HG02759 (cell line): ENCODE data around the gene NR6A1.
"Not testable (repeated sequence)": the region's sequence is repeated elsewhere in the genome, so short reads cannot be mapped to it uniquely, and the experiment has no call there.

Experiments
- ATAC-seq: cut with Tn5 transposase; IDR thresholded peaks from one replicate; pipeline ENCODE4 v1.9.1; 2021; ENCODE audit warnings: mild to moderate bottlenecking, moderate library complexity; ENCODE audit not compliant: unreplicated experiment

The NR6A1 gene

DNA sequence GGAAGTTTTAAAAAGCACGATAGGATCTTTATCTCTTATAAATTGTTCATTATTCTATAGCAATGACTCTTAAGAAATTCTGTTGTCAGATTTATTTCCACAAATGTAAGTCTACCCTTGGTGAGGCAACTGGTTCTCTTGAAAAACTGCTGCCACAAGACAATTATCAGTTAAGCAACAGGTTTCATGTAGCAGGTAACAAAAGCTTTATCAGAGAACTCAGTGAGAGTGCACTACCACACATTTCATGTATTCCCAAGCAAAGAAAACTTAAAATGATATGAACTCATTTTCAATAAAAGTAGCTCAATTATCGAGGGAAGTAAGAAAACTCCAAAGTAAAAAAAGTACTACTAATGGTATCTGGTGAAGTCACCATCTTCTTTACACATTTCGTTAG is 9.4 kb downstream of the NR6A1 start:
- ATAC-seq: no peak

DNA sequence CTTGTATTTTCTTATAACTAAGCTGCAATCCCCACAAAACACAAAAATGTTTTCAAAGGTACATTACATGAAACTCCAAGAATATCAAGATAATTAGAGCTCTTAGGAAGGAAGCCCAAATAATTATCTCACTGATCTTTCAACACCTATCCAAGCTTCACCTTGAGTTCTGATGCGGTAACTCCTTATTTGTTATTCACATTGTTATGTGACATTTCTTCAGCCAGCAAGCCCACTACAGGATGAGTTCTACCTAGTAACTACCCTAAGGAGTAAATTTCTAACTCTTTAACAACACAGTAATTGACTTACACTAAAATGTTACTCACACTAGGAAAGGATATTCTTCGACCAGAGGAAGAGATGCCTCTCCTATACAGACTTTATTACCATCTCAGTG is 9.9 kb downstream of the NR6A1 start:
- no peak for ATAC-seq

DNA sequence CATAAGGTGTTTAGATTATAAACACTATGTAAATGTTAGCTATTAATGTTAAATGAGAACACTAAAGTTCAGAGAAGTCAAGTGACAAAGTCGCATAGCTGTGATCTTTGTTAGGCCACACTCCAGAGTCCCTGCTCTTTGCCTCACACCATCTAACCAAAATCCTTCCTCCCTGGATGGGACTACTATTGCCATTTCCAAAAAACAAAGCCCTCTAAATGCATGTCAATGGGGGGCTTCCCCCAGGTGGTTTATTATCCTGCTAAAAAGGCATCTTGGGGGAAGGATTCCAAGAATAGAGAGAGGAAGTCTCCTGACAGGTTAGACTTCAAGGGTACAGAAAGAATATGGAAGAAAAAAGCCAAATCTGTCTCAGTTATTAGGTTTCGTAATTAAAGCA is 10.4 kb downstream of the NR6A1 start:
- no peak for ATAC-seq

DNA sequence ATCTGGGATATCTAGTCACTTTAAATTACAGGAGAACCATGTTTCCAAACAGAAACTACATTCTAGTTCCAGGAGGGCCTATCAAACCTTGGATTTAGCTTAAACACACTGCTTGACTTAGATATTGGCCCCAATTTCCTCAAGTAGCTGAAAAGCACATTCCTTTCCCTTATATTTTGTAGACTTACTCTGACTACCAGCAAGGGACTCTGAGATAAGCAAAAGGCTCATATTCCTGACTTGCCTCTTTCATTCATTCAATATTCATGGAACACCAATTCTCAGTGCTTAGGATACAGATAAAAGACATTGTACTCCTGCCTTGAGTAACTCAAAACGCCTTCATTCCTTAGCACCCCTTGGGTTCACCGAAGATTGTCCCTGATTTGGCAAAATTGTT is 11.8 kb downstream of the NR6A1 start:
- no peak for ATAC-seq

DNA sequence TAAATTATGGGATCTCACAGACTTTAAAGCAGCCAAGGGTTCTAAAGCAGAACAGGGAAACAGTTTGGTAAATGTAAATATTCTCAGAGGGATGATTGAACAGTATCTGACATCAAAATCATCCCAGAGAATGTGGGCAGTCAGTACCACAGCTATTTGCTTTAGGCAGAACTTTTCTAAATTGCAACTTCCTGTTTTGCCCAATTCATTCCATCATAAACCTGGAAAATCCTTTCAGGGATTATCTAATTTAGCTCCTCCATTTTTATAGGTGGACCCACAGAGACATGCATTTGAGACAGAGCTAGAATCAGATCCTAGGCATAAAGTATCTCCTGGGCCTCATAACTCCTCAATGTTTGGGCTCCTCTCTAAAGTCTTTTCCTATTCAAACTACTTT is 12.4 kb downstream of the NR6A1 start:
- no peak for ATAC-seq

DNA sequence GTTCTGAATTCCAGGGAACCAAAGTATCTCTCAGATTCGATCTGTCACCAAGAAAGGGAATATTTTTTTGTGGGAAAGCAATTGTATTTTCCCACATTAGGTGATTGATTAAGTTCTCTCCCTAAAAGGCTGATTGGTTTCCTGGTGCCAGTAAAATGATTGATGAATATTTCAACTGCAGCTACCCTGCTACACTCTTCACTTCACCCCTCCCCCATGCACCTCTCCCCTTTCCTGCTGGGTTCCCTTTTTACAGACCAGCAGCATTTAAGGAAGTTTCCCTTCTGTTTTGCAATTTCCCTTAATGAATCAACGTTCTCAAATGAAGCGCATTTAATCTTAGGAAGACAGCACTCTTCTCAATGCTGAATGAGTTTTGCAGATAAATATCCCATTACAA is 13.1 kb downstream of the NR6A1 start:
- ATAC-seq: no peak

DNA sequence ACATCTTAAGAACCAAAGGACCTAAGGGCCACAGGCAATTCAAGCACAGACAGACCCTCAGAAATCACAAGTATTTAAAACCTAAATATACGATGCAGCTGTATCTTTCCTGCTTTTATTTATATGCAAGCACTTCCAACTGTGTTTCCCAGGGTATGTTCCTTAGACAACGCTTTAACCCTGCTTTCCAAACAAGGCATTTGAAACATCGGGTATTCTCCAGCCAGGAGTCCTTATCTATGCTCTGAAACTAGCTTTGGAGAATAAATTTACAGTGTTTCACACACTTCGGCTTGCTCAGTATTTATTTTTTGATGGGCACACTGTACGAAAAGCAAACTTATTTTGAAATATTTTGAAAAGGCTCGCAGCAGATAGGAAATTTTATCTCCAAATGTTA is 13.5 kb downstream of the NR6A1 start:
- no peak for ATAC-seq

DNA sequence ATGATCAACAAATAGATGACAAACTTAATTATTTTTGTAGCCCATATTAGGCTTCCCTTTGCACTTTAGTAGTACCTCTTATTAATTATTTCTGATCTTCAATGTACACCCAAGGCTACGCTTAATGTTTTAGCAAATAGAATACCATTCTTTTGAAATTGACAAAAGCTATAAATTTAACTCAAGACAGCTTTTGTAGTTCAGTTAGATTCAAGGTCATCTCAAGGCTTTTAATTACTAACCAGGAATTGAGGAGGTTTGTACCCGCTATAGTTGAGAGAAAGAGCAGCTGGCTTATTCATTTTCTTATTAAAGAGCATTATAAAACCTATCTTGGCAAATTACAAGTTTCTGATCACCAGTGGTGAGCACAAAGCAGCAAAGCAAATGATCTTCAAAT is 15.1 kb downstream of the NR6A1 start:
- no peak for ATAC-seq

DNA sequence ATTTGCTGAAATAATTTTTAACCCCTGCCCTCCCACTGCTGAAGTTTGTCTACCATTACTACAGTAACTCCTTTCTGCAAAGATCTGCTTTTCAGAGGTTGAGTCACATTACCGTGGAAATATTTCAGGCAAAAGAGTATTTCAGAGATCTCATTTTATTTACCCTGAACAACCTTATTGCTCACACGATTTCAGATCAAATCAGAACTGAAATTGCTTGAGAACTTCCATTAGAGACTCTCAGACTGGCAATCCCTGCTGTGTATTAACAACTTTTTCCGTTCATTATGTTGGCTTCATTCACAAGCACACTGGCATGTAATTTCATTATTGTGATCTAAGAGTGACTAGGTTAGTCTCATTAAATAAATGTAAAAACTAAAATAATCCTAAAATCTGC is 16.1 kb downstream of the NR6A1 start:
- ATAC-seq: no peak

DNA sequence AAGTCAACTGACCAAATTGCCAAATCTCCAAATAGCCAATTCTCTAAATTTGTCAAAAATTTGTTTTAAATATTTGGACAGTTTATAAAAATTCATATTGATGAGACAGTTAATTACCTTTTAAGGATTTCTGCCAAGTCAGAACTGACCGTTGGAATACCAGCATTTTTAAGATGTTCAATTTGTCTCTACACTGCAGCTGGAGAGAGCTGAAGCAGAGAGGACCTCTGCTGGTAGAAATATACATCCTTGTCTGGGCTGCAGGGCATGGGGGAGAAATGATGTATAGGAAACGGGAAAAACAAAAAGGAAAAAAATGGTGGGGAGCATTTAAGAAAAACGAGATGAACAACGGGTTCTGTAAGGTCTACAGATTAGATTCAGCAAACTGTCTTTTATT is 16.8 kb downstream of the NR6A1 start:
- ATAC-seq: no peak

DNA sequence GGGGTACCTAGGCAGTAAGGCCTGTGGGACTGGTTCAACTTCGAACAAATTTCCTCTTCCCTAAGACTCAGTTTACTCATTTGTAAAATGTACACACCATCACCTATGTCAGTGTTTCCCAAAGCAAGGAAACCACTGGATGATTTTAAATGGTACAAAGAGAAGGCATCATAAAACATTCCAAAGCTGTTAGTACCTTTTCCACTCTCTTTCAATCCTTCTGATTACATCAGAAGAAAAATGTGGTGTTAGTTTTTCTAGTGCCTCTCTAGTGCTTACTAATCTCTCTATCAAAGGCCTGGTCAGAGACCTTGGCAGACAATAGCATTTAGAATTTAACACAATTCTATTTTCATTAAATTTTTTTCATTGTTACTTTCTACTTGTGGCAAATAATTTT is 18.1 kb downstream of the NR6A1 start:
- ATAC-seq: no peak

DNA sequence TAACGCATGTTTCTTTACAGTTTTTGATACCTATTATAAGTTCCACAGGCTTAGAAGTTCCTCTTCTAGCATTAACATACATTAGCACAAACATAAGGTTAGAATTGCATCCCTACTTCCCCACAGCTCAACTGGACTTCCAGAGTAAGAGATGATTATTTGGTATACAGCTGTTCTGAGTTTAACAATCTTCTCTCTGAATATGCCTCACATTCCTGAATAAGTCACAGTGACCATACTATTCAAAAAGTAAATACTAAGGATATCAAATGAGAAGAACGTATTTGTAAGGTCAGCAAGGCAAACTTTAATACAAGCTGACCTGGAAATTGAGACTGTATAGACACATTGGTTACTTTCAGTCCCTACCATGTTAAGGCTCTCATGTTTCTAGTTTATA is 21.3 kb downstream of the NR6A1 start:
- no peak for ATAC-seq

DNA sequence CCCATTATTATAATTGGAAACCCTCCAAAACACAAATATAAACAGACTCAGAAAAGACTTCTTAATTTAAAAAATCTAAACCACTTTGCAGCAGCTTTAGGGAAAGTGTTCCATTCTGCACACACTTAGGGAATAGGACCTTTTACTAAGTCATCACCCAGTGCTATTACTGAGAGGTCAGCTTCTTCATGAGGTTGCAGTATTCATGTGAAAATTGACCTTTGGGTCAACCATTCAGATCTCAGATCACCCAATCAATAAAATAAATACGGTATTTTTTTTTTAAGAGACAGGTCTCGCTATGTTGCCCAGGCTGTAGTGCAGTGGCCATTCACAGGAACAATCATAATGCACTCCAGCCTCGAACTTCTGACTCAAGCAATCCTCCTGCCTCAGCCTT is 21.8 kb downstream of the NR6A1 start:
- no peak for ATAC-seq

DNA sequence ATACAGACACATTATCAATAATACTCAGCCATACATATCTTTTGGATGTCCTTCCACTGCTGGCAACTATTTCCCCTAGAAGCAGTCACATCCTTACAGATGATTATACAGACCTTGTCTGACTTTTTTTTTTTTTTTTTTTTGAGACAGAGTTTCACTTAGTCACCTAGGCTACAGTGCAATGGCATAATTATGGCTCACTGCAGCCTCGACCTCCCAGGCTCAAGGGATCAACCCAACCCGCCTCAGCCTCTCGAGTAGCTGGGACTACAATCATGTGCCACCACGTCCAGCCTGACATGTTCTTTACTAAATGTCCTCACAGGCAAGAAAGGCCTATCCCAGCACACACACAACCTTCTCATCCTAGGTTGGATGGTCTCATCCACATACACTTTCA is 24.0 kb downstream of the NR6A1 start:
- no peak for ATAC-seq

DNA sequence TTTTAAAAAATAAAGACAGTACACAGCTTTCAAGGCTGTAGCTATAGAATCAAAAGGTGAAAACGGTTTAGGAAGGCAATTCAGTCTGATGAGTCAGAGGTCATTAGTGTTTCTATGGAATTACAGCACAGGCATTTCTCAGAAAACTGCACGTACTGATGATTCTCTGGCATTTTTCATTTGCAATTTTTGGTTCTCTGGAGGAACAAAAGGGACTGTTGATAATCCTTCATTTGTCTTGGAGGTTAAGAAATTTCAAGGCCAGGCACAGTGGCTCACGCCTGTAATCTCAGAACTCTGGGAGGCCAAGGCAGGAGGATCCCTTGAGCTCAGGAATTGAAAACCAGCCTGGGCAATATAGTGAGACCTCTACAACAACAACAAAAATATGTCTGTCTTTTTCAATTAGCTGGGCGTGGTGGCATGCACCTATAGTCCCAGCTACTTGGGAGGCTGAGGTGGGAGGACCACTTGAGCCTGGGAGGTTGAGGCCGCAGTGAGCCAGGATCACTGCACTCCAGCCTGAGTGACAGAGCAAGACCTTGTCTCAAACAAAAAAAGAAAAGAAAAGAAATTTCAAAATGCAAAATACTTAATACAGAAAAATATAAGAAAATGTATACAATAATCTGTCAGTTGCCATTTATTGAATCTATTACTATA is 27.3 kb downstream of the NR6A1 start:
- ATAC-seq: no peak

DNA sequence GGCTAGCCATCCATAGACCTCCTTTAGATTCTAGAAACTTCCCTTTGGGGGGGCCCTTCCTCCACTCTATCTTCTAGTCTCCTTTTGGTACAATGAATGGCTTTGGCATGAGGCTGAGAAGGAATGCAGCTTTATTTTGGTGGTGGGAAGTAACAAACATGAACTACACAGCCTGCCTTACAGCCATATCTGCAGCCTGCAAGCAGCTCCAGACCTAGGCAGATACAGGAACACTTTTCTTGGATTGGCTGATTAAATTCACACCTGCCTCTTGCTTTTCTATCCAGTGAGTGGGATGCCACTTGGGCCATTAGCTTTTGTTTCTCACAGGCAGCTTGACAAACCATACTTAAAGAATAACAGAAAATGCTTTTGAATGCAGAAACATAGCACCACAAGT is 28.2 kb downstream of the NR6A1 start:
- ATAC-seq: no peak

DNA sequence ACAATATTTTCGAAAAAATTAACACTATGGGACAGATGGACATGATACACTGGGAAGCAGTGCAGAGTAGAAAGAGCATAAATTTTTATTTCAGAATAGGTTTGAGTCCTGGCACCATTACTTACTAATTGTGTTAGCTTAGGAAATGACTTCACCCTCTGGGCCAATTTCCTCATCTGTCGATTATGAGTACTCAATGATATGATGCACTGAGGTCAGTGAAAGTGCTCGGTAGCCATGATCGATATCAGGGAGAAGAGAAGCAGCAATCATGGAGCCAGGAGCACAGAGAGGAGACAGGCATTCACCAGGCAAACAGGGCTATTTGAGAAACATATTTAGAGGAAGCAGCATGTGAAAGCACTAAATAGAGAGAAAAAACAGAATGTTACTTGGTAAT is 29.4 kb downstream of the NR6A1 start:
- ATAC-seq: no peak

DNA sequence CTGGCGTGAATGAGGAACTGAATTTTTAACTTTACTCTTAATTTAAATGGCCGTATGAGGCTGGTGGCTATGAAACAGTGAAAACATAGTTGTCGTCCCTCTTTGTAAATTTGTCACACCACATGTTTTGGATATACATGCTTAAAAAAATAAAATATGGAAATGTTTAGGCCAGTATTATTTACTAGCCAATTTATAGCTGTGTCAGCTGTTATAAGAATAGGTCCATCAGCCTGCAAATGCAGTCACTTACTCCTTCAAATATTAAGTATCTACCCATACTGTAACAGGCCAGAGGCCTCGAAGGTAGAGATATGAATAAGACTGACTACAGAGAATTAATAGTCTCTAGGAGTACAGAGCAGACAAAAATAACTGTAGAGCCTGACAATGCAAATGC is 30.0 kb downstream of the NR6A1 start:
- ATAC-seq: no peak

DNA sequence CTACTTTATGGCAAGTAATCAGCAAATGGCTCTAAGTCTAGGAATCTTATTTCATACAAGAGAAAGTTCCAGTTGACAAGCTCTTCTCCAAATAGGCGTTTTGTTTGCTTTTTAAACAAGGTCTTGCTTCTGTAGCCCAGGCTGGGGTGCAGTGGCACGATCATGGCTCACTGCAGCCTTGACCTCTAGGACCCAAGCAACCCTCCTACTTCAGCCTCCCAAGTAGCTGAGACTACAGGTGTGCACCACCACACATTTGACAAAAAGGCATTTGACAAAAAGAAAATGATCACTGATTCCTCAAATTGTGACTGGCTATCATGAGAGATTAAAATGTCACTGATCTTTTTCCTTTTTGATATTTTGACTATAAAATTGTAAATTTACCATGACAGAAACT is 31.8 kb downstream of the NR6A1 start:
- no peak for ATAC-seq

DNA sequence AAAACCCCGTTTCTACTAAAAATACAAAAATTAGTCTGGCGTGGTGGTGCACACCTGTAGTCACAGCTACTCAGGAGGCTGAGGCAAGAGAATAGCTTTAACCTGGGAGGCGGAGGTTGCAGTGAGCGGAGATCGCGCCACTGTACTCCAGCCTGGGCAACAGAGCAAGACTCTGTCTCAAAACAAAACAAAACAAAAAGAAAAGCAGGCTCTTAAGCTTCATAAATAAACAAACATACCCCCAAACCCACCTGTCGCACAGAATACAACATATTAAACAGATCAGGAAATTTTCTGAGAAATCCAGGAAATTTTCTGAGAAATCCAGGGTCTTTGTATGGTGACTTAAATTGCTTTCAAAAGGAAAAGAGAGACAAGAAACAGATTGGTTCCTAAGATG is 33.0 kb downstream of the NR6A1 start:
- not testable (repeated sequence) for ATAC-seq

DNA sequence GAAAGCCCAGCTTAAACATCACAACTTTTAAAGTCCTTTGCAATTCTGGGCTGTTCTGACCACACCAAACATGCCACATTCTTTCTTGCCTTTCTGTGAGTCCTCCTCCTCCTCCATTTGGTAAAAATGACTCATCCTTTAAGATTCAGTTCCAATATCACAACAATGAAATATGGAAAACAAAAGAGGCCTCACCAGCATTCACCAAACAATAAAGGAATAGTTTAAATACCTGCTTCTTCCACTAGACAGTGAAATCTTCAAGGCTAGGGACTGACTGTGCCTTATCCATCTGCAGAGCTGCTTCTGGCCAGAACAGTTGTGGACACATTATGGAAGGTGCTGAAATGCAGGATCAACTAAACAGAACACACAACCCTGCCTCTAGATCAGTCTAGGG is 36.0 kb downstream of the NR6A1 start:
- ATAC-seq: no peak

DNA sequence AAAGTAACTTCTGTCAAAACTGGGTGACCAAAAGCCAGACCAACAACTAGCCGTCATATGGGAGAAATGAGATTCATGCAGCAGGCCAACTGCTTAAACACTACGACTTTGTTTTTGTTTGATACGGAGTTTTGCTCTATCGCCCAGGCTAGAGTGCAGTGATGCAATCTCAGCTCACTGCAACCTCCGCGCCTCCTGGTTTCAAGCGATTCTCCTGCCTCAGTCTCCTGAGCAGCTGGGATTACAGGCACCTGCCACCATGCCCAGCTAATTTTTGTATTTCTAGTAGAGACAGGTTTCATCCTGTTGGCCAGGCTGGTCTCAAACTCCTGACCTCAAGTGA is 36.4 kb downstream of the NR6A1 start:
- not testable (repeated sequence) for ATAC-seq

DNA sequence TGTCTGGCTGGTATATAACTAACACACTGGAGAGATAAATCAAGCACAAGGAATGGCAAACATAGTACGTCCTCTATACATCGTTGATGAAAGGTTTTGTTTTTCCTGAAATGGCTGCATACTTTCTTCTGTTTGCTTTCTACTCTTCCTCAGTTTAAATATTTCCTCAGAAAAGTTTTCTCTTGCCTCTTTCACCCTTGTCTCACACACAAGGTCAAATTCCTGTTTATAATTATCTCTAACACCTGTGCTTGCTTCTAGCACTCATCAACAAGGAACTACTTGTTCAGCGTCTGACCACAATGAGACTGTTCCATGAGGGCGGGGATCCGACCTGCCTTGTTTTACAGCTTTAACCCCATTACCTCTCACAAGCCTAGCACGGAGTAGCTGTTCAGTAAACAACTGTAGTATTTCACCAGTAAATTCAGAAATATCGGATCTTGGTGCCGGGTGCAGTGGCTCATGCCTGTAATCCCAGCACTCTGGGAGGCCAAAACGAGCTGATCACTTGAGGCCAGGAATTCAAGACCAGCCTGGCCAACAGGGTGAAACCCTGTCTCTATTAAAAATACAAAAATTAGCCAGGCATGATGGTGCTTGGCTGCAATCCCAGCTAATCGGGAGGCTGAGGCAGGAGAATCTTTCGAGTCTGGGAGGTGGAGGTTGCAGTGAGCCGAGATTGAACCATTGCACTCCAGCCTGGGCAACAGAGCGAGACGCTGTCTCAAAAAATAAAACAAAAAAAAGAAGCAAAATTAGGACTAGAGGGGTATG is 37.0 kb downstream of the NR6A1 start:
- no peak for ATAC-seq
